Fibroblast of pulmonary artery (primary cell): Measurements from ENCODE around the gene ZNF426.

ENCODE experiments used
- DNase-seq: peaks from one replicate; pipeline ENCODE4 v3.0.0-alpha.2; 2010; ENCODE audit warnings: low read depth
- H3K4me3 ChIP-seq: replicated peaks from 2 replicates; pipeline ENCODE4 v1.5.1; 2011; ENCODE audit warnings: low read depth, mild to moderate bottlenecking, control low read depth, low read length, moderate library complexity
- CTCF ChIP-seq: IDR thresholded peaks from 2 replicates; pipeline ENCODE4 v1.5.1; 2011; ENCODE audit warnings: mild to moderate bottlenecking, control low read depth, low read length, inconsistent platforms; ENCODE audit errors: missing control alignments

ZNF426 gene

GRCh38 chr19:9528757-9529336 lies 9.6 kb downstream of the ZNF426 start:
- no peak overlapping the region for H3K4me3 ChIP-seq
- TF ChIP-seq CTCF = no peak
- peak; percentile 29 for DNase-seq

GRCh38 chr19:9523885-9524474 lies 14.5 kb downstream of the ZNF426 start:
- no peak overlapping the region for H3K4me3 ChIP-seq
- DNase-seq = peak; percentile 7
- no peak for TF ChIP-seq CTCF

GRCh38 chr19:9507285-9507684 lies 31.2 kb downstream of the ZNF426 start:
- TF ChIP-seq CTCF = no peak
- no peak overlapping the region for H3K4me3 ChIP-seq
- no peak for DNase-seq

- TF ChIP-seq CTCF = no peak
- no peak for DNase-seq
These were observed 37.6 kb downstream of the ZNF426 start for GRCh38 chr19:9500796-9501195.

GRCh38 chr19:9498183-9498902 lies 40.1 kb downstream of the ZNF426 start, which contains the start of gene ZNF560:
ZNF560 (minus strand) TSS chr19:9498616; CDS start chr19:9475313, 23,303 bp downstream.
- peak within 1 kb of the TSS; percentile 40 for H3K4me3 ChIP-seq
- peak; percentile 27 for DNase-seq
- peak; percentile 16 for TF ChIP-seq CTCF

More at GRCh38 chr19:9500796-9501195, 37.6 kb downstream of the ZNF426 start:
- no peak overlapping the region for H3K4me3 ChIP-seq

- TF ChIP-seq CTCF = no peak
- no peak for DNase-seq
- H3K4me3 ChIP-seq = no peak overlapping the region
These were observed 44.3 kb downstream of the ZNF426 start for GRCh38 chr19:9494096-9494495.
